GM12878 (cell line): Measurements from ENCODE around the gene FIZ1. TPM values are rescaled to one million over a fixed set of nuclear protein-coding genes. Genes with fewer than 3 reads are reported as not detected.

Experiments
- polyA plus RNA-seq, 11 experiments: library from polyadenylated mRNA; depleted of rRNA in 4 of 11; unstranded in 6 of 11; stranded (reverse) in 5 of 11; fragments of >200 nt; fragmentation: Nextera tagmentation in 4 of 11; fragmentation: Illumina TruSeq in 1 of 11; extraction: Ambion mirVana in 4 of 11; extraction: Trizol in 1 of 11; gene quantifications; 1 replicate in 1 of 11; 2 replicates in 10 of 11; pipeline versions ENCODE4 v1.2.1 to v1.2.3, GENCODE V29; 2011 to 2016; ENCODE audit warnings: inconsistent platforms in 2 of 11, missing spikeins in 2 of 11, low read depth in 1 of 11
- total RNA-seq, 4 experiments: library from RNA; depleted of rRNA in 3 of 4; stranded (reverse); fragments of >200 nt in 3 of 4; fragmentation: Illumina TruSeq in 1 of 4; extraction: Trizol in 1 of 4; gene quantifications; 2 replicates each; pipeline versions ENCODE4 v1.2.1 to v1.2.3, GENCODE V29; 2013 to 2021

The FIZ1 gene
- total and polyA plus RNA-seq, 10 of the 15 experiments (the other 5 are each of a cell fraction or from before 2014, with no cell fraction given), result 0.60 to 16.8 (median 4.2) TPM

Other genes starting within 250 kb of the FIZ1 start
Only the 7 nearest of the 29 such genes appear.
- gene ZNF579, start 18.7 kb downstream of the FIZ1 start, total RNA-seq (2014; rRNA removed), result 2.0 and 2.5 TPM in 2 replicates
- gene ZNF579, start 18.7 kb downstream of the FIZ1 start, total RNA-seq (2014; rRNA removed; fragmentation: Illumina TruSeq; extraction: Trizol), result 1.2 and 1.4 TPM in 2 replicates
- 10.6 and 11.7 TPM in 2 replicates for gene ZNF579, start 18.7 kb downstream of the FIZ1 start, total RNA-seq (2021)
- gene ZNF579, start 18.7 kb downstream of the FIZ1 start, polyA plus RNA-seq (2011; rRNA removed), result 1.1 and 1.6 TPM in 2 replicates
- 2.0 and 2.6 TPM in 2 replicates for gene ZNF579, start 18.7 kb downstream of the FIZ1 start, polyA plus RNA-seq (2014; fragmentation: Illumina TruSeq; extraction: Trizol)
- gene ZNF579, start 18.7 kb downstream of the FIZ1 start, polyA plus RNA-seq (2014; fragmentation: Nextera tagmentation; extraction: Ambion mirVana), result under 1 TPM; 0.11 to 0.35 TPM
- gene ZNF579, start 18.7 kb downstream of the FIZ1 start, polyA plus RNA-seq (2014; rRNA removed), result 5.2 and 7.5 TPM in 2 replicates
- 1 to 10 TPM in 1 of 2 experiments, under 1 TPM in 1; 0.43 to 1.5 TPM for gene ZNF579, start 18.7 kb downstream of the FIZ1 start, polyA plus RNA-seq (2016; fragmentation: Nextera tagmentation; extraction: Ambion mirVana)
- gene ZNF524, start 771 bp upstream of the FIZ1 start, total RNA-seq (2014; rRNA removed), result 15.6 and 18.6 TPM in 2 replicates
- gene ZNF524, start 771 bp upstream of the FIZ1 start, total RNA-seq (2014; rRNA removed; fragmentation: Illumina TruSeq; extraction: Trizol), result 3.7 and 3.8 TPM in 2 replicates
- 14.7 and 17.2 TPM in 2 replicates for gene ZNF524, start 771 bp upstream of the FIZ1 start, total RNA-seq (2021)
- 1.5 and 3.7 TPM in 2 replicates for gene ZNF524, start 771 bp upstream of the FIZ1 start, polyA plus RNA-seq (2011; rRNA removed)
- gene ZNF524, start 771 bp upstream of the FIZ1 start, polyA plus RNA-seq (2014; fragmentation: Illumina TruSeq; extraction: Trizol), result 1.1 TPM in 1 of 2 replicates, not detected in the other
- under 1 TPM in 1 of 2 experiments, not detected in 1; 0.47 TPM for gene ZNF524, start 771 bp upstream of the FIZ1 start, polyA plus RNA-seq (2014; fragmentation: Nextera tagmentation; extraction: Ambion mirVana)
- gene ZNF524, start 771 bp upstream of the FIZ1 start, polyA plus RNA-seq (2014; rRNA removed), result 13.9 and 15.0 TPM in 2 replicates
- 10 to 100 TPM; 12.4 to 12.8 TPM for gene ZNF524, start 771 bp upstream of the FIZ1 start, polyA plus RNA-seq (2016; fragmentation: Nextera tagmentation; extraction: Ambion mirVana)
- gene ZNF865, start 6.1 kb upstream of the FIZ1 start, total RNA-seq (2014; rRNA removed), result 0.96 and 1.1 TPM in 2 replicates
- gene ZNF865, start 6.1 kb upstream of the FIZ1 start, total RNA-seq (2014; rRNA removed; fragmentation: Illumina TruSeq; extraction: Trizol), result 0.78 and 0.85 TPM in 2 replicates
- 17.8 and 18.3 TPM in 2 replicates for gene ZNF865, start 6.1 kb upstream of the FIZ1 start, total RNA-seq (2021)
- 0.49 and 1.5 TPM in 2 replicates for gene ZNF865, start 6.1 kb upstream of the FIZ1 start, polyA plus RNA-seq (2011; rRNA removed)
- gene ZNF865, start 6.1 kb upstream of the FIZ1 start, polyA plus RNA-seq (2014; fragmentation: Illumina TruSeq; extraction: Trizol), result 0.24 and 1.2 TPM in 2 replicates
- under 1 TPM; 0.02 to 0.05 TPM for gene ZNF865, start 6.1 kb upstream of the FIZ1 start, polyA plus RNA-seq (2014; fragmentation: Nextera tagmentation; extraction: Ambion mirVana)
- gene ZNF865, start 6.1 kb upstream of the FIZ1 start, polyA plus RNA-seq (2014; rRNA removed), result 7.6 and 9.8 TPM in 2 replicates
- under 1 TPM; 0.13 to 0.37 TPM for gene ZNF865, start 6.1 kb upstream of the FIZ1 start, polyA plus RNA-seq (2016; fragmentation: Nextera tagmentation; extraction: Ambion mirVana)
- gene ZNF784, start 25.0 kb upstream of the FIZ1 start, total RNA-seq (2014; rRNA removed), result 2.8 and 3.5 TPM in 2 replicates
- gene ZNF784, start 25.0 kb upstream of the FIZ1 start, total RNA-seq (2014; rRNA removed; fragmentation: Illumina TruSeq; extraction: Trizol), result 1.8 and 2.2 TPM in 2 replicates
- 5.2 and 5.3 TPM in 2 replicates for gene ZNF784, start 25.0 kb upstream of the FIZ1 start, total RNA-seq (2021)
- gene ZNF784, start 25.0 kb upstream of the FIZ1 start, polyA plus RNA-seq (2011; rRNA removed), result 0.68 and 1.2 TPM in 2 replicates
- gene ZNF784, start 25.0 kb upstream of the FIZ1 start, polyA plus RNA-seq (2014; fragmentation: Illumina TruSeq; extraction: Trizol), result 2.8 and 3.1 TPM in 2 replicates
- gene ZNF784, start 25.0 kb upstream of the FIZ1 start, polyA plus RNA-seq (2014; fragmentation: Nextera tagmentation; extraction: Ambion mirVana), result under 1 TPM; 0.10 to 0.97 TPM
- 3.5 and 4.4 TPM in 2 replicates for gene ZNF784, start 25.0 kb upstream of the FIZ1 start, polyA plus RNA-seq (2014; rRNA removed)
- gene ZNF784, start 25.0 kb upstream of the FIZ1 start, polyA plus RNA-seq (2016; fragmentation: Nextera tagmentation; extraction: Ambion mirVana), result 1 to 10 TPM; 1.1 to 1.4 TPM
- gene ZNF580, start 41.5 kb upstream of the FIZ1 start, total RNA-seq (2014; rRNA removed), result 9.4 and 12.2 TPM in 2 replicates
- 4.7 and 5.7 TPM in 2 replicates for gene ZNF580, start 41.5 kb upstream of the FIZ1 start, total RNA-seq (2014; rRNA removed; fragmentation: Illumina TruSeq; extraction: Trizol)
- gene ZNF580, start 41.5 kb upstream of the FIZ1 start, total RNA-seq (2021), result 31.8 and 34.2 TPM in 2 replicates
- gene ZNF580, start 41.5 kb upstream of the FIZ1 start, polyA plus RNA-seq (2011; rRNA removed), result 5.5 and 7.9 TPM in 2 replicates
- gene ZNF580, start 41.5 kb upstream of the FIZ1 start, polyA plus RNA-seq (2014; fragmentation: Illumina TruSeq; extraction: Trizol), result 5.3 and 7.4 TPM in 2 replicates
- gene ZNF580, start 41.5 kb upstream of the FIZ1 start, polyA plus RNA-seq (2014; fragmentation: Nextera tagmentation; extraction: Ambion mirVana), result 1 to 10 TPM; 2.3 to 7.4 TPM
- 27.1 and 30.2 TPM in 2 replicates for gene ZNF580, start 41.5 kb upstream of the FIZ1 start, polyA plus RNA-seq (2014; rRNA removed)
- gene ZNF580, start 41.5 kb upstream of the FIZ1 start, polyA plus RNA-seq (2016; fragmentation: Nextera tagmentation; extraction: Ambion mirVana), result 10 to 100 TPM; 24.7 to 25.3 TPM
- 22.1 and 25.4 TPM in 2 replicates for gene ZNF581, start 44.1 kb upstream of the FIZ1 start, total RNA-seq (2014; rRNA removed)
- gene ZNF581, start 44.1 kb upstream of the FIZ1 start, total RNA-seq (2014; rRNA removed; fragmentation: Illumina TruSeq; extraction: Trizol), result 14.0 and 14.1 TPM in 2 replicates
- gene ZNF581, start 44.1 kb upstream of the FIZ1 start, total RNA-seq (2021), result 44.9 and 45.4 TPM in 2 replicates
- 13.5 and 19.1 TPM in 2 replicates for gene ZNF581, start 44.1 kb upstream of the FIZ1 start, polyA plus RNA-seq (2011; rRNA removed)
- gene ZNF581, start 44.1 kb upstream of the FIZ1 start, polyA plus RNA-seq (2014; fragmentation: Illumina TruSeq; extraction: Trizol), result 7.8 and 13.2 TPM in 2 replicates
- 10 to 100 TPM in 1 of 2 experiments, 1 to 10 TPM in 1; 4.7 to 18.1 TPM for gene ZNF581, start 44.1 kb upstream of the FIZ1 start, polyA plus RNA-seq (2014; fragmentation: Nextera tagmentation; extraction: Ambion mirVana)
- gene ZNF581, start 44.1 kb upstream of the FIZ1 start, polyA plus RNA-seq (2014; rRNA removed), result 39.6 and 45.3 TPM in 2 replicates
- gene ZNF581, start 44.1 kb upstream of the FIZ1 start, polyA plus RNA-seq (2016; fragmentation: Nextera tagmentation; extraction: Ambion mirVana), result 10 to 100 TPM; 29.1 to 37.0 TPM
- gene CCDC106, start 48.7 kb upstream of the FIZ1 start, total RNA-seq (2014; rRNA removed), result 19.2 and 22.5 TPM in 2 replicates
- 11.9 and 12.7 TPM in 2 replicates for gene CCDC106, start 48.7 kb upstream of the FIZ1 start, total RNA-seq (2014; rRNA removed; fragmentation: Illumina TruSeq; extraction: Trizol)
- gene CCDC106, start 48.7 kb upstream of the FIZ1 start, total RNA-seq (2021), result 33.1 and 34.2 TPM in 2 replicates
- gene CCDC106, start 48.7 kb upstream of the FIZ1 start, polyA plus RNA-seq (2011; rRNA removed), result 7.8 and 16.4 TPM in 2 replicates
- gene CCDC106, start 48.7 kb upstream of the FIZ1 start, polyA plus RNA-seq (2014; fragmentation: Illumina TruSeq; extraction: Trizol), result 7.7 and 19.2 TPM in 2 replicates
- under 1 TPM; 0.04 to 0.14 TPM for gene CCDC106, start 48.7 kb upstream of the FIZ1 start, polyA plus RNA-seq (2014; fragmentation: Nextera tagmentation; extraction: Ambion mirVana)
- gene CCDC106, start 48.7 kb upstream of the FIZ1 start, polyA plus RNA-seq (2014; rRNA removed), result 35.9 and 39.9 TPM in 2 replicates
- 10 to 100 TPM; 20.4 to 25.7 TPM for gene CCDC106, start 48.7 kb upstream of the FIZ1 start, polyA plus RNA-seq (2016; fragmentation: Nextera tagmentation; extraction: Ambion mirVana)